HCT116 (cell line): ENCODE results near the gene UBE2S.

Experiments used
- EZH2 ChIP-seq: fragments of 200-600 bp; sonication (generic); IDR thresholded peaks from 2 replicates; pipeline ENCODE4 v1.6.1; 2017; ENCODE audit warnings: antibody characterized with exemption, mixed run types
- EZH2phosphoT487 ChIP-seq: fragments of 200-600 bp; IDR thresholded peaks from 2 replicates; pipeline ENCODE4 v1.6.1; 2018; ENCODE audit warnings: antibody characterized with exemption, borderline replicate concordance
- POLR2A ChIP-seq: IDR thresholded peaks from 2 replicates; pipeline ENCODE4 v1.7.0; 2011; ENCODE audit warnings: borderline replicate concordance; ENCODE audit not compliant: insufficient read depth, insufficient read length; ENCODE audit errors: extremely low read depth
- POLR2AphosphoS5 ChIP-seq: IDR thresholded peaks from 2 replicates; pipeline ENCODE4 v1.6.1; 2011; ENCODE audit warnings: mild to moderate bottlenecking, low read depth, low read length, moderate library complexity
- ZFX ChIP-seq: fragments of 450-650 bp; IDR thresholded peaks from 2 replicates; pipeline ENCODE4 v1.6.1; 2017
- TF ChIP-seq, protein P1 (sequence below), 3 experiments: fragments of 200-600 bp in 1 of 3; sonication (generic) in 1 of 3; IDR thresholded peaks in 2 of 3; conservative IDR thresholded peaks in 1 of 3; 2 replicates each; pipeline ENCODE4 v1.5.1; 2012 to 2017; ENCODE audit warnings: low read depth in 2 of 3, low read length in 2 of 3, antibody characterized with exemption in 1 of 3, borderline replicate concordance in 1 of 3, control low read depth in 1 of 3, mild to moderate bottlenecking in 1 of 3, mixed read lengths in 1 of 3, mixed run types in 1 of 3, moderate library complexity in 1 of 3; ENCODE audit not compliant: insufficient read depth in 1 of 3
- TF ChIP-seq, protein P2 (sequence below): IDR thresholded peaks from 2 replicates; pipeline ENCODE4 v1.6.1; 2012; ENCODE audit warnings: low read depth
- TF ChIP-seq, protein P3 (sequence below): IDR thresholded peaks from 2 replicates; pipeline ENCODE4 v1.6.1; 2012

DNA sequence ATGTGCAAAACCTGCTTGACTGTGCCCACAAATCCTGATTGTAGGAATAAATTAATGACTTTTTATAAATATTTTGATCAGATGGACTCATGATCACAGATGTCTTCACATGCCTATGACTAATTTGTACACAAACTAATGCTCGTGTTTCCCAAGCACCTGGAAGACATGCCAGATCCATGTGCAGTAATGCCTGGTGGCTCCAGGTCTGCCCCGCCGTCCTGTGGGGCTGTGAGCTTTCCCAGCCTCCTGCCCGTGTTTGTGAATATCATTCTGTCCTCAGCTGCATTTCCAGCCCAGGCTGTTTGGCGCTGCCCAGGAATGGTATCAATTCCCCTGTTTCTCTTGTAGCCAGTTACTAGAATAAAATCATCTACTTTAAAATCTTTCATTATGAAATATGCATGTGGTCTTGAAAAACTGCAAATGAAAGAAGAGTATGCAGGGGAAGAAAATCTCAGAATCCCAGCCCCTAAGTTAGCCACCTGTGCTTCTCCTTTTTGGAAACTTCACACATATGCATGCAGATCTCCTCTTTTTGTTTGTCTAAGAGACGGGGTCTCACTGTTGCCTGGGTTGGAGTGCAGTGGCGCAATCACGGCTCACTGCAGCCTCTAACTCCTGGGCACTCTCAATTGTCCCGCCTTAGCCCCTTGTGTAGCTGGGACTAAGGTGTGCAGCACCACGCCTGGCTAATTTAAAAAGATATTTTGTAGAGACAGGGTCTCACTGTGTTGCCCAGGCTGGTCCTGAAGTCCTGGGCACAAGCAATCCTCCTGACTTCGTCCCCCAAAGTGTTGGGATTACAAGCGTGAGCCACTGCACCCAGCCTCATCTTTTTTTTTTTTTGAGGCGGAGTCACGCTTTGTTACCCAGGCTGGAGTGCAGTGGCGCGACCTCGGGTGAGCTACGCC, 15.6 kb downstream of the UBE2S start:
- TF ChIP-seq, protein P1, sequence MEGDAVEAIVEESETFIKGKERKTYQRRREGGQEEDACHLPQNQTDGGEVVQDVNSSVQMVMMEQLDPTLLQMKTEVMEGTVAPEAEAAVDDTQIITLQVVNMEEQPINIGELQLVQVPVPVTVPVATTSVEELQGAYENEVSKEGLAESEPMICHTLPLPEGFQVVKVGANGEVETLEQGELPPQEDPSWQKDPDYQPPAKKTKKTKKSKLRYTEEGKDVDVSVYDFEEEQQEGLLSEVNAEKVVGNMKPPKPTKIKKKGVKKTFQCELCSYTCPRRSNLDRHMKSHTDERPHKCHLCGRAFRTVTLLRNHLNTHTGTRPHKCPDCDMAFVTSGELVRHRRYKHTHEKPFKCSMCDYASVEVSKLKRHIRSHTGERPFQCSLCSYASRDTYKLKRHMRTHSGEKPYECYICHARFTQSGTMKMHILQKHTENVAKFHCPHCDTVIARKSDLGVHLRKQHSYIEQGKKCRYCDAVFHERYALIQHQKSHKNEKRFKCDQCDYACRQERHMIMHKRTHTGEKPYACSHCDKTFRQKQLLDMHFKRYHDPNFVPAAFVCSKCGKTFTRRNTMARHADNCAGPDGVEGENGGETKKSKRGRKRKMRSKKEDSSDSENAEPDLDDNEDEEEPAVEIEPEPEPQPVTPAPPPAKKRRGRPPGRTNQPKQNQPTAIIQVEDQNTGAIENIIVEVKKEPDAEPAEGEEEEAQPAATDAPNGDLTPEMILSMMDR (IDR thresholded peaks at IDR 0.05 in 2 of 3, conservative IDR thresholded peaks at IDR 0.05 in 1 of 3; ENCODE audit: borderline replicate concordance in 1 of 3, insufficient read depth in 1 of 3, low read depth in 2 of 3, low read length in 2 of 3), result no peak
- TF ChIP-seq, protein P2, sequence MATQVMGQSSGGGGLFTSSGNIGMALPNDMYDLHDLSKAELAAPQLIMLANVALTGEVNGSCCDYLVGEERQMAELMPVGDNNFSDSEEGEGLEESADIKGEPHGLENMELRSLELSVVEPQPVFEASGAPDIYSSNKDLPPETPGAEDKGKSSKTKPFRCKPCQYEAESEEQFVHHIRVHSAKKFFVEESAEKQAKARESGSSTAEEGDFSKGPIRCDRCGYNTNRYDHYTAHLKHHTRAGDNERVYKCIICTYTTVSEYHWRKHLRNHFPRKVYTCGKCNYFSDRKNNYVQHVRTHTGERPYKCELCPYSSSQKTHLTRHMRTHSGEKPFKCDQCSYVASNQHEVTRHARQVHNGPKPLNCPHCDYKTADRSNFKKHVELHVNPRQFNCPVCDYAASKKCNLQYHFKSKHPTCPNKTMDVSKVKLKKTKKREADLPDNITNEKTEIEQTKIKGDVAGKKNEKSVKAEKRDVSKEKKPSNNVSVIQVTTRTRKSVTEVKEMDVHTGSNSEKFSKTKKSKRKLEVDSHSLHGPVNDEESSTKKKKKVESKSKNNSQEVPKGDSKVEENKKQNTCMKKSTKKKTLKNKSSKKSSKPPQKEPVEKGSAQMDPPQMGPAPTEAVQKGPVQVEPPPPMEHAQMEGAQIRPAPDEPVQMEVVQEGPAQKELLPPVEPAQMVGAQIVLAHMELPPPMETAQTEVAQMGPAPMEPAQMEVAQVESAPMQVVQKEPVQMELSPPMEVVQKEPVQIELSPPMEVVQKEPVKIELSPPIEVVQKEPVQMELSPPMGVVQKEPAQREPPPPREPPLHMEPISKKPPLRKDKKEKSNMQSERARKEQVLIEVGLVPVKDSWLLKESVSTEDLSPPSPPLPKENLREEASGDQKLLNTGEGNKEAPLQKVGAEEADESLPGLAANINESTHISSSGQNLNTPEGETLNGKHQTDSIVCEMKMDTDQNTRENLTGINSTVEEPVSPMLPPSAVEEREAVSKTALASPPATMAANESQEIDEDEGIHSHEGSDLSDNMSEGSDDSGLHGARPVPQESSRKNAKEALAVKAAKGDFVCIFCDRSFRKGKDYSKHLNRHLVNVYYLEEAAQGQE, result no peak
- no peak for TF ChIP-seq POLR2A
- TF ChIP-seq, protein P3, sequence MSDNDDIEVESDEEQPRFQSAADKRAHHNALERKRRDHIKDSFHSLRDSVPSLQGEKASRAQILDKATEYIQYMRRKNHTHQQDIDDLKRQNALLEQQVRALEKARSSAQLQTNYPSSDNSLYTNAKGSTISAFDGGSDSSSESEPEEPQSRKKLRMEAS, result no peak
- TF ChIP-seq EZH2, result no peak
- no peak for TF ChIP-seq ZFX
- TF ChIP-seq EZH2phosphoT487, result no peak
- TF ChIP-seq POLR2AphosphoS5, result 0 out of 2 replicates have a peak, but pooled peaks have one; percentile 11
